Dermis blood vessel endothelial cell (primary cell): Measurements from ENCODE around the gene C14orf93. TPM values are rescaled to one million over a fixed set of nuclear protein-coding genes. Genes with fewer than 3 reads are reported as not detected.

ENCODE experiments used
- DNase-seq: peaks from one replicate; pipeline ENCODE4 v3.0.0; 2010
- total RNA-seq: library from RNA; depleted of rRNA; stranded (reverse); fragments of >200 nt; gene quantifications from 2 replicates; pipeline ENCODE4 v1.2.3, GENCODE V29; 2014

C14orf93 gene
- total RNA-seq, 1 donor from 2014 or later: 6.8 TPM

- no peak for DNase-seq
Measured at GRCh38 chr14:22993517-22993916, 16.4 kb downstream of the C14orf93 start.

GRCh38 chr14:22991852-22992251 is 18.1 kb downstream of the C14orf93 start:
- DNase-seq: no peak

GRCh38 chr14:22987291-22987690 is 22.7 kb downstream of the C14orf93 start:
- DNase-seq: no peak

- peak; percentile 96 for DNase-seq
Measured at GRCh38 chr14:22986508-22987054, 23.4 kb downstream of the C14orf93 start.

- no peak for DNase-seq
Measured at GRCh38 chr14:22985894-22986507, 23.9 kb downstream of the C14orf93 start.

- DNase-seq: no peak
Measured at GRCh38 chr14:22984959-22985658, 24.8 kb downstream of the C14orf93 start.

GRCh38 chr14:22982477-22983245 is 27.3 kb downstream of the C14orf93 start, which contains the start of gene AJUBA:
Gene AJUBA, minus strand, starts transcription at chr14:22982551. Its CDS starts 285 bp downstream, at chr14:22982266.
- DNase-seq: peak; percentile 94

- no peak for DNase-seq
Measured at GRCh38 chr14:22981876-22982476, 28.0 kb downstream of the C14orf93 start.

- DNase-seq: peak; percentile 48
Measured at GRCh38 chr14:22981090-22981875, 28.7 kb downstream of the C14orf93 start.

GRCh38 chr14:22980672-22981089 is 29.3 kb downstream of the C14orf93 start:
- DNase-seq: peak; percentile 69

GRCh38 chr14:22979748-22980392 is 30.1 kb downstream of the C14orf93 start:
- DNase-seq: peak; percentile 28

- DNase-seq: peak; percentile 11
Measured at GRCh38 chr14:22978981-22979671, 30.8 kb downstream of the C14orf93 start.

GRCh38 chr14:22978487-22978837 is 31.5 kb downstream of the C14orf93 start:
- no peak for DNase-seq

- DNase-seq: peak; percentile 78
Measured at GRCh38 chr14:22977684-22978486, 32.1 kb downstream of the C14orf93 start.

GRCh38 chr14:22977434-22977683 is 32.6 kb downstream of the C14orf93 start:
- no peak for DNase-seq

GRCh38 chr14:22976620-22977433 is 33.1 kb downstream of the C14orf93 start:
- DNase-seq: peak; percentile 73

GRCh38 chr14:22974530-22975313 is 35.2 kb downstream of the C14orf93 start:
- peak; percentile 41 for DNase-seq
